Measurements from ENCODE around the gene KRTAP10-2.

KRTAP10-2 gene

DNA sequence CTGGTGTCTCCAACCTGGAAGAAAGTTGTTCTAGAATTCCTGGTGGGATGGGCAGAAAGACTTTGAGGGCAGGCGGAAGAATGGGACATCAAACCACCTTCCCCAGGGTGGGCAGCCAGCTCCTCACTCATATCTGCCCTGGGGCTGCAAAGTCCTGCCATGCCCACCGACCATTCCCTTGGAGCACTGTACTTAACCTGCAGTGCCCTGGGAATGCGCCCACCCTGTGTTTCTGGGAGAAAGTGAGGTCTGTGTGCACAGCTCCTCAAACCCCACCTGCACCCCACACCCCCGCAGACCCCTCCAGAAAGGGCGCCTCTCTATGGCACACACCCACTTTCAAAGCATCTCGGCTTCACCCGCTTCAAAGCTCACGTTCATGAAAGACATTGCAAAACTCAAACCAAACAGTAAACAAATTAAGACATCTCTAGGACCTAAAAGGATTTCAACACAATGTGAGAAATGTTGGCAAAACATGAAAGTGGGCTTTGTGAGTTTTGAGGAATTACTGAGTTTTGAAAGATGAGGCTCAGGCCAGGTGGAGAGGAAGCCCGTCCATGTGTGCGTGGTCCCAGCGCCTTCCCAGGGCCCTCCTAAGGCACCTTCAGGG is 36.5 kb downstream of the KRTAP10-2 start:
- Histone ChIP-seq H3K27ac (ENCODE audit: low read depth, low read length) (no peak overlapping the region), H3K79me2 (ENCODE audit: control insufficient read depth, insufficient read depth, low read length, unreplicated experiment) (no peaks in the 10 kb centered on the region), H2AFZ (ENCODE audit: low read length, unreplicated experiment) (no peak overlapping the region), H3K4me1 (ENCODE audit: control insufficient read depth, insufficient read depth, low read length, unreplicated experiment) (no peaks in the 10 kb centered on the region), H3K27me3 (ENCODE audit: insufficient read depth, low read length) (0 out of 2 replicates have a peak, but pooled peaks cover 5% of the 10 kb centered on the region), H3K36me3 (ENCODE audit: insufficient read depth, low read length) (no peaks in the 10 kb centered on the region), H3K4me3 (ENCODE audit: low read depth, low read length) (no peak overlapping the region)

DNA sequence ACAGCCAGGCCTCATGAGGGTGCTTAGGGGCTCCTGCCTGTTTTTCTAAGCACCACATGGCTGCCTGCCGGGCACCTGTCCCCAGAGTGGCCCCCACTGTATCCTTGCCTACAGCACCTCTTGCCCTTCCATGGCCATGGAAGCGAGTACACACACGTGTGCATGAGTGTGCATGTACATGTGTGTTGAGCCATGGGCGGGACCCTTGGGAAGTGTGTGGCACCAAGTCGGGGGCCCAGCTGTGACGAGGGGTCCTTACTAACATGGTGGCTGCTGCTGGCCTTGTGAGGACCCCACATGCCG is 37.1 kb downstream of the KRTAP10-2 start:
- H3K4me1 ChIP-seq (ENCODE audit: control insufficient read depth, insufficient read depth, low read length, unreplicated experiment) = no peaks in the 10 kb centered on the region
- no peak overlapping the region for H3K4me3 ChIP-seq (ENCODE audit: low read depth, low read length)
- no peaks in the 10 kb centered on the region for H3K79me2 ChIP-seq (ENCODE audit: control insufficient read depth, insufficient read depth, low read length, unreplicated experiment)
- no peaks in the 10 kb centered on the region for H3K36me3 ChIP-seq (ENCODE audit: insufficient read depth, low read length)
- 0 out of 2 replicates have a peak, but pooled peaks cover 5% of the 10 kb centered on the region for H3K27me3 ChIP-seq (ENCODE audit: insufficient read depth, low read length)
- no peak overlapping the region for H3K27ac ChIP-seq (ENCODE audit: low read depth, low read length)
- H2AFZ ChIP-seq (ENCODE audit: low read length, unreplicated experiment) = no peak overlapping the region

DNA sequence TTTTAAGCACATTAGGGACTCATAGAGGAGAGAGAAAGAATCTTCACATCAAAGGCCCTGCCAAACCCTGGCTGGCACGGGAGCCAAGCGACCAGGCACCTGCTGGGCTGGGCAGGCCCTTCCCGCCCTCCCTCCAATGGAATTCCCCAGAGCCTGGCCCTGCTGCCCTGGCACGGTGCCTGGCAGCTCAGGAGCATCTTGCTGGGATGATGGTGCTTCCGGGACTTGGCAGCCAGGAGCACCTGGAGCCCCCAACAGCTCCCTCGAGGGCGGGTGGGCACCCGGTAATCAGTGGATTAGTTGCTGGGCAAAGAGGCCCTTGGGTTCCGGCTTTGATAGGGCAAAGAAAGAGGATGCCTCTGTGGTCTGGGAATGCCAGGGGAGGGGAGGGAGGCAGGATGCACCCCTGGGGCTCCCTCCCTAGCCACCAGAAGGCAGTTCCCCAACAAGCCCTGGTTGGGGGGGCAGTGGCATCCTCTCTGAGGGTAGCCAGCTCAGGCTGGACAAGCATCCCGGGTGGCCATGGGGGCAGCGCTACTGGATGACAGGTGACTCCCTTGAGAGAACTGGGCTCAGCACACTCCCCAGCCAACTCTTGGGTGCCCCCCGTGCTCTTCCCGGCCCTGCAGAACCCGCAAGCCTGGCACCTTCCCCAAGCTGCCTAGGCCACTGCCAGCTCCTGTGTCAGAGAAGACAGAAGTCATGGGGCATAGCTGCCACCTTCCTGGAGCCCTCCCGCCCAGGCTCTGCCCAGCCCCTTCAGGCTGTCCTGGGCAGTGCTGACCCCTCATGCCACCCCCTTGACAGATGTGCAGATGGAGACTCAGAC is 37.7 kb downstream of the KRTAP10-2 start:
- Histone ChIP-seq H2AFZ (ENCODE audit: low read length, unreplicated experiment) (no peak overlapping the region), H3K27me3 (ENCODE audit: insufficient read depth, low read length) (0 out of 2 replicates have a peak, but pooled peaks cover 9% of the 10 kb centered on the region), H3K36me3 (ENCODE audit: insufficient read depth, low read length) (no peaks in the 10 kb centered on the region), H3K4me3 (ENCODE audit: low read depth, low read length) (no peak overlapping the region), H3K27ac (ENCODE audit: low read depth, low read length) (no peak overlapping the region), H3K79me2 (ENCODE audit: control insufficient read depth, insufficient read depth, low read length, unreplicated experiment) (no peaks in the 10 kb centered on the region), H3K4me1 (ENCODE audit: control insufficient read depth, insufficient read depth, low read length, unreplicated experiment) (no peaks in the 10 kb centered on the region)

DNA sequence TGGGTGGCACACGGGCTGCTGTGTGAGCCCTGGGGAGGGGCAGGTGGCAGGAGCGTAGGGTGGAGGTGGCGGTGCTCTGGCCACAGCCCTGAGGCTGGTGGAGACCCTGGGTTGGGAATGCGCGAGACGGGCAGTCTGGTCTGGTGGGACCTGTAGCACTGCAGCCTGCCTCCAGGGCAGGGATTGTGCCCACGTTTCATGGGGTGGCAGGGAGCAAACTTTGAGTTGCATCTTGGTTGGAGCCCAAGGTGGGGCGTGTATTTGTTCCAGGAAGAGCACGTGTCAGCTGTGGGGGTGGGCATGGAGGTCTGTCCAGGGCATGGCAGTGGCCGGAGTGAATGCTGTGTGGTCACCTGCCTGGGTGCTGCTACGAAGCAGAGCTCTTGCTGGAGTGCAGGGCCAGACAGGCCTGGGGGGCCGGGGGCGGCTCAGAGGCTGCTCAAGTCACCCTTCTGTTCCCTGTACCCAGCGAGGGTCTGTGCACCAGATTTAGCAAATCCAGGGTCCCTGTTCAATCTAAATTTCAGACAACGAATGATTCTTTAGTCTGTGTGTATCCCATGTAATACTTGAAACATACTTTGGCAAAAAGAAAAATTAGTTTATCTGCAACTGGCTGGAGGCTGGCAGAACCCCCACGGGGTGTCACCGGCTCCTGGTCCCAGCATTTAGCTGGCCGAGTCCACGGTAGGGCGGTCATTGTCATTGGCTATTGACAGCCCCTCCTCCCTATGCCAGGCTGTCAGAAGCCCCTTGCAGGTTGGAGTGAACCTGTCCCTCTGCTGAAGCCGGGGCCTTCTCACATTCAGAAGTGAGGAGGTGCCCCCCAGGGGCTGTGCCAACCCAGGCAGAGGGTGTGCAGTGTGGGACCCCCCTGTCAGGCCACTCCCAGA is 38.6 kb downstream of the KRTAP10-2 start:
- Histone ChIP-seq H3K79me2 (ENCODE audit: control insufficient read depth, insufficient read depth, low read length, unreplicated experiment) (no peaks in the 10 kb centered on the region), H3K27me3 (ENCODE audit: insufficient read depth, low read length) (0 out of 2 replicates have a peak, but pooled peaks cover 13% of the 10 kb centered on the region), H3K4me1 (ENCODE audit: control insufficient read depth, insufficient read depth, low read length, unreplicated experiment) (no peaks in the 10 kb centered on the region), H2AFZ (ENCODE audit: low read length, unreplicated experiment) (no peak overlapping the region), H3K36me3 (ENCODE audit: insufficient read depth, low read length) (no peaks in the 10 kb centered on the region), H3K27ac (ENCODE audit: low read depth, low read length) (no peak overlapping the region), H3K4me3 (ENCODE audit: low read depth, low read length) (no peak overlapping the region)

DNA sequence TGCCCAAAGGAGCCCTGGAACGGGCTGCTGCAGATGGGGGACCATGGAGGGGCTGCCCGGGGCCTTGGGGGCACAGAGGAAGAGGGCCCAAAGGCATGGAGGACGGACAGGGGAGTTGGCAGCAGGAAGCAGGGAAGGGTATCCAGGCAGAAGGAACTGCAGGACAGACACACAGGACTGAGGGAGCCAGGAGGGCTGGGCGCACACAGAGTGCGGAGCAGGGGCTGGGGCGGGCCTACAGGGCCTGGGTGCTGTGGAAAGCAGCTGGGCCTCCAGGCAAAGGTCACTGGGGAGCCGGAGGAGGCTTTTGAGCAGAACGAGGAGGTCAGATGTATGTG is 39.4 kb downstream of the KRTAP10-2 start:
- Histone ChIP-seq H3K4me3 (ENCODE audit: low read depth, low read length) (no peak overlapping the region), H2AFZ (ENCODE audit: low read length, unreplicated experiment) (no peak overlapping the region), H3K79me2 (ENCODE audit: control insufficient read depth, insufficient read depth, low read length, unreplicated experiment) (no peaks in the 10 kb centered on the region), H3K4me1 (ENCODE audit: control insufficient read depth, insufficient read depth, low read length, unreplicated experiment) (no peaks in the 10 kb centered on the region), H3K36me3 (ENCODE audit: insufficient read depth, low read length) (no peaks in the 10 kb centered on the region), H3K27me3 (ENCODE audit: insufficient read depth, low read length) (peaks cover 22% of the 10 kb centered on the region), H3K27ac (ENCODE audit: low read depth, low read length) (no peak overlapping the region)

DNA sequence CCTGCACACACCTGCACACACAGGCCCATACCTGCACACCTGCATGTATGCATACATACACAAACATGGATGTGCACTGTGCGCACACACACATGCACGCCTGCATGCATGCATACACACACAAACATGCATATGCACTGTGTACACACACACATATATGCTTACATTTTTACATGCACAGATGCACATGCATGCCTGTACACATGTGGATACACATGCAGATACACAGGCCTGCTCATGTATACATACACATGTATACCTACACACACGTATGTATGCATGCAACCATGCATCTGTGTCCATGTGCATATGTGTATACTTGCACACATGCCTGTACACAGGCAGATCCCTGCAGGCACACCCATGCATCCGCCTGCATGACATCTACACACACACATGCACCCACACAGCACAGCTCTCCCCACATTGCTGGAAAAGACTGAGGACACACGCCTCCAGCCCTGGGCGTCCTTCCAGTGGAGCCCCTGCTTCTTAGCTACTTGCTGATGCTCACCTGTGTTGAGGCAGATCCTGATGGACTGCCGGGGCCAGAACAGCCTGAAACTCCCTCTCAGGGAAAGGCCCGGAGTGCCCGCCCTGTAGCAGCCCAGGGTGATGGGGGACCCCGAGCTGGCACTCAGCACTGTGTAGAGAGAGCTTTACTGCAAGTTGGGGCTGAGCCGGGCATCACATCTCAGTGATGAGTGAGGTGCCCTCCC is 39.9 kb downstream of the KRTAP10-2 start:
- H3K27ac ChIP-seq (ENCODE audit: low read depth, low read length) = no peak overlapping the region
- peaks cover 26% of the 10 kb centered on the region for H3K27me3 ChIP-seq (ENCODE audit: insufficient read depth, low read length)
- H3K4me1 ChIP-seq (ENCODE audit: control insufficient read depth, insufficient read depth, low read length, unreplicated experiment) = no peaks in the 10 kb centered on the region
- H3K4me3 ChIP-seq (ENCODE audit: low read depth, low read length) = no peak overlapping the region
- H2AFZ ChIP-seq (ENCODE audit: low read length, unreplicated experiment) = no peak overlapping the region
- H3K36me3 ChIP-seq (ENCODE audit: insufficient read depth, low read length) = no peaks in the 10 kb centered on the region
- no peaks in the 10 kb centered on the region for H3K79me2 ChIP-seq (ENCODE audit: control insufficient read depth, insufficient read depth, low read length, unreplicated experiment)

DNA sequence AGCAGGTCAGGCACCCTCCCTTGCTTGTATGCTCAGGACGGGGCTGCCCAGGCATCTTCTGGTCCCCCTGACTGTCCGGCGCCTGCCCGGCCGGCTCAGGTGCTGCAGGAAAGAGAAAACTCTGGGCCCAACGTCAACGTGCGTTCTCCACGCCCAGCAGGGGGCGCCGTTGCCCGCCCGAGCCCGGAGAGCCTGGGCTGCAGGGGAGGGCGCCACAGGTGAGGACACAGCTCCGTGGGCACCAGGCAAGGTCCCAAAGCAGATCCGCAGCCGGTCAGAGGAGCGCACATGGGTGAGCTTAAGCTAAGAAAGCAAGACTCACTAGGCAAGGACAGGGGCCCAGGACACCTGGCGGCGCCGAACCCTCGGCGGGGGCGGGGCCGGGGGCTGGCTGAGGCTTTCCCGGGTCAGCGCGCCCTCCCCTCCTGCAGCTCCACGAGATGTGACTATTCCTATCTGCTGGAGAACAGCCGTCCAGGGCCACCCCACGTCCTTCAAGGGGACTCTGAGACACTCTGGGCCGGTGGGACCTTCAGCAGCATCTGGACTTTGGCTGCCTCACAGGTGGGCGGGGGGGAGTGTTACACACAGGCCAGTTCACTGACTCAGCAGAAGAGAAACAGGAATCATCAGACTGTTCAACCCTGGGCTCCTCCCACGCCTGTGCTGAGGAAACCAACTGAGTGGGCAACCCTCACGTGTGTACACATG is 40.6 kb downstream of the KRTAP10-2 start:
- Histone ChIP-seq H3K4me3 (ENCODE audit: low read depth, low read length) (no peak overlapping the region), H3K79me2 (ENCODE audit: control insufficient read depth, insufficient read depth, low read length, unreplicated experiment) (no peaks in the 10 kb centered on the region), H3K27ac (ENCODE audit: low read depth, low read length) (no peak overlapping the region), H3K4me1 (ENCODE audit: control insufficient read depth, insufficient read depth, low read length, unreplicated experiment) (no peaks in the 10 kb centered on the region), H2AFZ (ENCODE audit: low read length, unreplicated experiment) (no peak overlapping the region), H3K36me3 (ENCODE audit: insufficient read depth, low read length) (no peaks in the 10 kb centered on the region), H3K27me3 (ENCODE audit: insufficient read depth, low read length) (peaks cover 26% of the 10 kb centered on the region)

DNA sequence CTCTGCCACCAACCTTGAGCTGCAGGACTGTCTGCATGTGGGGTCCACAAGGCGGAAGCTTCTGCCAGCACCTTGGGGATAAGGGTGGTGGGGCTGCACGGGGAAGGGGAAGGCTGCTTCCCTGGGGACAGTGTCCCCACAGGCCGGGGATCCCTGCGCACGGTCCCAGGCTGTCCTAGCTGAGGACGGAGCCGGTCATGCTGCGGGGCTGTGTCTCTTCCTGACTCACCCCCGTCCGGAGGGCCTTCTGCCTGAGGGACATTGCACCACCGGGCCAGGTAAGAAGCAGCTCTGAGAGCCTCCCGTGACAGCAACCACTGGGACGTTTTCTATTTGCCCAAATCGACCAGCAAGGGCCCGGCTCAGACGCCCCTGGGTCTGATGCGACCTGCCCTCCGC is 41.2 kb downstream of the KRTAP10-2 start:
- Histone ChIP-seq H3K36me3 (ENCODE audit: insufficient read depth, low read length) (no peaks in the 10 kb centered on the region), H3K4me3 (ENCODE audit: low read depth, low read length) (no peak overlapping the region), H3K27ac (ENCODE audit: low read depth, low read length) (no peak overlapping the region), H2AFZ (ENCODE audit: low read length, unreplicated experiment) (no peak overlapping the region), H3K4me1 (ENCODE audit: control insufficient read depth, insufficient read depth, low read length, unreplicated experiment) (no peaks in the 10 kb centered on the region), H3K79me2 (ENCODE audit: control insufficient read depth, insufficient read depth, low read length, unreplicated experiment) (no peaks in the 10 kb centered on the region), H3K27me3 (ENCODE audit: insufficient read depth, low read length) (peaks cover 26% of the 10 kb centered on the region)

DNA sequence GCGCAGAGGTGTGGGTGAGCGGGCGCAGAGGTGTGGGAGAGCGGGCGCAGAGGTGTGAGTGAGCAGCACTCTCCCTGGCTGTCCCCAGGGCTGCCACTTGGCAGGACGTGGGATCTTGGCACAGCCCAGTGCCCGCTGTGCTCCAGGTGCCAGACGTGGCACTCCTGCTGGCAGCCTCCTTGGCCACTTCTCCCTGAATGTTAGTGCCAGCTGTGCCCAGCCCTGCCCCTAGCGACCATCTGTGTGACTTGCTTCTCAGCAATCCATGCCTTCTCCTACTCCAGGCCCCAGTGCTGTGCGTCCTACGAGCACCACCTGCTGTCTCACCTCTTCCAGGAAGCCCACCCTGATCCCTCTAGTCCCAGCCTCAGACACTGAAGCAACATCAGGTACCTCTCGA is 41.8 kb downstream of the KRTAP10-2 start:
- Histone ChIP-seq H3K27ac (ENCODE audit: low read depth, low read length) (no peak overlapping the region), H3K36me3 (ENCODE audit: insufficient read depth, low read length) (no peaks in the 10 kb centered on the region), H3K27me3 (ENCODE audit: insufficient read depth, low read length) (peaks cover 26% of the 10 kb centered on the region), H3K79me2 (ENCODE audit: control insufficient read depth, insufficient read depth, low read length, unreplicated experiment) (no peaks in the 10 kb centered on the region), H3K4me3 (ENCODE audit: low read depth, low read length) (no peak overlapping the region), H2AFZ (ENCODE audit: low read length, unreplicated experiment) (no peak overlapping the region), H3K4me1 (ENCODE audit: control insufficient read depth, insufficient read depth, low read length, unreplicated experiment) (no peaks in the 10 kb centered on the region)

All from ACC112 (cell line).